SJCRH30 (cell line): ENCODE data around the gene RPTN. TPM values are rescaled to one million over a fixed set of nuclear protein-coding genes. Genes with fewer than 3 reads are reported as not detected.
A peak's percentile ranks its signal among the peaks of the same experiment; 100 is the strongest.

Experiments
- DNase-seq, 2 experiments: peaks; one replicate each; pipeline ENCODE4 v3.0.0-alpha.2; 2015 to 2020
- H3K27ac ChIP-seq: fragments of 250-450 bp; sonication (Bioruptor Pico); 2 replicates; pipeline ENCODE4 v1.5.1; 2020; ENCODE audit warnings: mild to moderate bottlenecking, moderate library complexity
- H3K27me3 ChIP-seq: fragments of 250-450 bp; sonication (Bioruptor Pico); 2 replicates; pipeline ENCODE4 v1.5.1; 2020; ENCODE audit warnings: mild to moderate bottlenecking, moderate library complexity
- H3K36me3 ChIP-seq: fragments of 250-450 bp; sonication (Bioruptor Pico); 2 replicates; pipeline ENCODE4 v1.5.1; 2020; ENCODE audit warnings: mild to moderate bottlenecking, moderate library complexity
- H3K4me1 ChIP-seq: fragments of 250-450 bp; sonication (Bioruptor Pico); 2 replicates; pipeline ENCODE4 v1.5.1; 2020; ENCODE audit warnings: mild to moderate bottlenecking, moderate library complexity
- H3K4me3 ChIP-seq: fragments of 250-450 bp; sonication (Bioruptor Pico); 2 replicates; pipeline ENCODE4 v1.5.1; 2020; ENCODE audit warnings: mild to moderate bottlenecking, moderate library complexity
- H3K9me3 ChIP-seq: fragments of 250-450 bp; sonication (Bioruptor Pico); replicated peaks from 2 replicates; pipeline ENCODE4 v1.5.1; 2020; ENCODE audit warnings: mild to moderate bottlenecking, moderate library complexity
- total RNA-seq: library from RNA; depleted of rRNA; stranded (reverse); fragments of >200 nt; shearing (Covaris generic); gene quantifications from 2 replicates; pipeline ENCODE4 v1.2.3, GENCODE V29; 2014; rRNA removed

Gene RPTN
- total RNA-seq, 1 experiment from 2014 or later: not detected

DNA sequence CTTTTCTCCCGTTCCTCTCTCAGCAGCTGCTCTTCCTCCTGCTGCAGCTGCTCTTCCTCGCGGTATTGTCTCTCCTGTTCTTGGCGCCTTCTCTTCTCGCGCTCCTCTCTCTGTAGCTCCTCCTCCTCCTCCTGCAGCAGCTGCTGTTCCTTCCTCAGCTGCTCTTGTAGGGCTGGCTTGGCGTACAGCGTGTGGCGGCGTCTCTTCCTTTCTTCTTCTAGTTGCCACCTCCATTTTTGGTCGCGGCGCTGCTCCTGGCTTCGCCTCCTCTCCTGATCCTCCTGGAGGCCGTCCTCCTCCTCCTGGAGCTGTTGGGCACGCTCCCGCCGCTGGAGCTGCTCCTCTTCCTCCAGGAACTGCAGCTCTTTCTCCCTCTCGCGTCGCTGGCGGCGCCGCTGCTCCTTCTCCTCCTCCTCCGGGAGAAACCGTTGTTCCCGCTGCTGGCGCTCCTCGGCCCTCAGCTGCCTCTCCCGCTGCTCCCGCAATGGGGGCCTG lies 48.6 kb downstream of the RPTN start:
- Histone ChIP-seq H3K27me3 (no peaks in the 10 kb centered on the region), H3K4me3 (no peak overlapping the region), H3K27ac (no peak overlapping the region), H3K4me1 (no peaks in the 10 kb centered on the region), H3K36me3 (no peaks in the 10 kb centered on the region), H3K9me3 (no peaks in the 10 kb centered on the region)
- DNase-seq: no peak

DNA sequence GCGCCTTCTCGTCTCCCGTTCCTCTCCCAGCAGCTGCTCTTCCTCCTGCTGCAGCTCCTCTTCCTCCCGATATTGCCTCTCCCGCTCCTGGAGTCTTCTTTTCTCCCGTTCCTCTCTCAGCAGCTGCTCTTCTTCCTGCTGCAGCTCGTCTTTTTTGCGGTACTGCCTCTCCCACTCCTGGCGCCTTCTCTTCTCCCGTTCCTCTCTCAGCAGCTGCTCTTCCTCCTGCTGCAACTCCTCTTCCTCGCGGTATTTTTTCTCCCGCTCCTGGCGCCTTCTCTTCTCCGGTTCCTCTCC lies 49.1 kb downstream of the RPTN start:
- Histone ChIP-seq H3K4me3 (no peak overlapping the region), H3K4me1 (no peaks in the 10 kb centered on the region), H3K36me3 (no peaks in the 10 kb centered on the region), H3K27ac (no peak overlapping the region), H3K27me3 (no peaks in the 10 kb centered on the region), H3K9me3 (no peaks in the 10 kb centered on the region)
- no peak for DNase-seq

DNA sequence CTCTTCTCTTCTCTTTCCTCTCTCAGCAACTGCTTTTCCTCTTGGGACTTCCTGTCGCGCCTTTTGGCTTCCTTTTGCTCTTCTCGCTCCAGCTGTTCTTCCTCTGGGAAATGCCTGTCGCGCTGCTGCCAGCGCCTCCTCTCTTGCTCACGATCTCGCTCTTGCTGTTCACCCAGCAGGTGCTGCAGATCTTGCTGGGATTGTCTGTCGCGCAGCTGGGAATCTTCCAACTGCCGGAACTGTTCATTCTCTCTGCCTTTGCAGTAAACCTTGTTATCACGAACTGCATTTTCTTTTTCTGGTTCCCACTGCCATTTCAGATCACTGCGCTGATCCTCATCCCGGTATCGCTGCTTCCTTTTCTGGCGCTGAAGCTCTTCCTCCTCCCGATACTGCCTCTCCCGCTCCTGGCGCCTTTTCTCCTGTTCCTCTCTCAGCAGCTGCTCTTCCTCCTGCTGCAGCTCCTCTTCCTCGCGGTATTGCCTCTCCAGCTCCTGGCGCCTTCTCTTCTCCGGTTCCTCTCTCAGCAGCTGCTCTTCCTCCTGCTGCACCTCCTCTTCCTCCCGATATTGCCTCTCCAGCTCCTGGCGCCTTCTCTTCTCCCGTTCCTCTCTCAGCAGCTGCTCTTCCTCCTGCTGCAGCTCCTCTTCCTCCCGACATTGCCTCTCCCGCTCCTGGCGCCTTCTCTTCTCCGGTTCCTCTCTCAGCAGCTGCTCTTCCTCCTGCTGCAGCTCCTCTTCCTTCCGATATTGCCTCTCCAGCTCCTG lies 49.6 kb downstream of the RPTN start:
- DNase-seq: no peak
- Histone ChIP-seq H3K27me3 (no peaks in the 10 kb centered on the region), H3K4me1 (no peaks in the 10 kb centered on the region), H3K9me3 (no peaks in the 10 kb centered on the region), H3K27ac (no peak overlapping the region), H3K4me3 (no peak overlapping the region), H3K36me3 (no peaks in the 10 kb centered on the region)

DNA sequence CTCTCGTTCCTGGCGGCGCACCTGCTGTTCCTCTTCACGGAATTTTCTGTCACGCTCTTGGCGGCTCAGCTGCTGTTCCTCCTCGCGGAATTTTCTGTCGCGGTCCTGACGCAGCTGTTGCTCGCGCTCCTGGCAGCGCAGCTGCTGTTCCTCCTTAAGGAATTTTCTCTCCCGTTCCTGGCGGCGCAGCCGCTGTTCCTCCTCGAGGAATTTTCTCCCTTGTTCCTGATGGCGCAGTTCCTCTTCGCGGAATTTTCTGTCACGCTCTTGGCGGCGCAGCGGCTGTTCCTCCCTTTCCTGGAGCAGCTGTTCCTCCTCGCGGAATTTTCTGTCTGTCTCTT lies 50.2 kb downstream of the RPTN start:
- no peak overlapping the region for H3K27ac ChIP-seq
- H3K36me3 ChIP-seq: no peaks in the 10 kb centered on the region
- no peak for DNase-seq
- H3K27me3 ChIP-seq: no peaks in the 10 kb centered on the region
- H3K4me1 ChIP-seq: no peaks in the 10 kb centered on the region
- H3K4me3 ChIP-seq: no peak overlapping the region
- no peaks in the 10 kb centered on the region for H3K9me3 ChIP-seq

DNA sequence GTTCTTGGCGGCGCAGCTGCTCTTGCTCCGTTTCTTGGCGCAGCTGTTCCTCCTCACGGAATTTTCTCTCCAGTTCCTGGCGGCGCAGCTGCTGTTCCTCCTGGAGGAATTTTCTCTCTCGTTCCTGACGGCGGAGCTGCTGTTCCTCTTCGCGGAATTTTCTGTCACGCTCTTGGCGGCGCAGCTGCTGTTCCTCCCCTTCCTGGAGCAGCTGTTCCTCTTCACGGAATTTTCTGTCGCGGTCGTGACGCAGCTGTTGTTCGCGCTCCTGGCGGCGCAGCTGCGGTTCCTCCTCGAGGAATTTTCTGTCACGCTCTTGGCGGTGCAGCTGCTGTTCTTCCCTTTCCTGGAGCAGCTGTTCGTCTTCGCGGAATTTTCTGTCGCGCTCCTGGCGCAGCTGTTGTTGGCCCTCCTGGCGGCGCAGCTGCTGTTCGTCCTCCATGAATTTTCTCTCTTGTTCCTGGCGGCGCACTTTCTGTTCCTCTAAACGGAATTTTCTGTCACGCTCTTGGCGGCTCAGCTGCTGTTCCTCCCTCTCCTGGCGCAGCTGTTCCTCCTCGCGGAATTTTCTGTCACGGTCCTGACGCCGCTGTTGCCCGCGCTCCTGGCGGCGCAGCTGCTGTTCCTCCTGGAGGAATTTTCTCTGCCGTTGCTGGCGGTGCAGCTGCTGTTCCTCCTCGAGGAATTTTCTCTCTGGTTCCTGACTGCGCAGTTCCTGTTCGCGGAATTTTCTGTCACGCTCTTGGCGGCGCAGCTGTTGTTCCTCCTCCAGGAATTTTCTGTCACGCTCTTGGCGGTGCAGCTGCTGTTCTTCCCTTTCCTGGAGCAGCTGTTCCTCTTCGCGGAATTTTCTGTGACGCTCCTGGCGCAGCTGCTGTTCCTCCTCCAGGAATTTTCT lies 50.8 kb downstream of the RPTN start:
- no peak overlapping the region for H3K4me3 ChIP-seq
- H3K4me1 ChIP-seq: no peaks in the 10 kb centered on the region
- no peak overlapping the region for H3K27ac ChIP-seq
- H3K27me3 ChIP-seq: no peaks in the 10 kb centered on the region
- no peaks in the 10 kb centered on the region for H3K36me3 ChIP-seq
- peak in 1 of 2 experiments; percentile 1 for DNase-seq
- H3K9me3 ChIP-seq: no peaks in the 10 kb centered on the region

DNA sequence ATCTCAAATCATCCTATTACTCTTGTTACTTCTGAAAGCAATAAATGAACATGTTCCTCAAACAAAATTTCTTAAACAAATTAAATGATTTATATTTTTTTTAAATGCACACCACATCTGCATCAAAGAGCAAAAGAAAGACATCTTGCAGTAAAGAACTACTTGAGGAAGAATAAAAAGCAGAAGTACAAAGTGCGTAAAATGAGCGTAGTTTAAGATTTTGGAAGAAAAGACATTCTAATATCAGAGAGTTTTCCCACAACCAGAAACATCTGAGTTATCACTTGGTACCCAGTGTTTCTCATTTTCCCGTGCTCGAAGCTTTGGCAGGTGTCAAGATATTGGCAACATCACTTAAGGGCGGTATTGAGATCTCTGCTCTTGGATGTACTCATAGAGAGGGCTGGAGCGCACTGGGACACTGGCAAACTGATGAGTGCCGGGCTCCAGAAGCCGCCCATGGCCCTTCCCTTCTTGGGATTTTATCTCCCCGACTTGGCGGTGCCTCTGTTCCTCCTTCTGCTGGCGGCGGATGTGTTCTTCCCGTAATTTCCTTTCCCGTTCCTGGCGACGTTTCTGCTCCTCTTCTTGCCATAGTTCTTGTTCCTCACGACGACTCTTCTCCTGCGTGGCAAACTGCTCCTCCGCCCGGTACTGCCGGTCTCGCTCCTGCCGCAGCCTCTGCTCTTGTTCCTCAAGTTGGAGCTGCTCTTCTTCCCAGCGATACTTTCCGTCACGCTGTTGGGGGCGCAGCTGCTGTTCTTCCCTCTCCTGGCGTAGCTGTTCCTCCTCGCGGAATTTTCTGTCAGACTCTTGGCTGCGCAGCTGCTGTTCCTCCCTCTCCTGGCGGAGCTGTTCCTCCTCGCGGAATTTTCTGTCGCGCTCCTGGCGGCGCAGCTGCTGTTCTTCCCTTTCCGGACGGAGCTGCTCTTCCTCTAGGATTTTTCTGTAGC lies 51.7 kb downstream of the RPTN start:
- no peak overlapping the region for H3K4me3 ChIP-seq
- DNase-seq: no peak
- H3K4me1 ChIP-seq: no peaks in the 10 kb centered on the region
- H3K27me3 ChIP-seq: no peaks in the 10 kb centered on the region
- no peak overlapping the region for H3K27ac ChIP-seq
- H3K9me3 ChIP-seq: no peaks in the 10 kb centered on the region
- no peaks in the 10 kb centered on the region for H3K36me3 ChIP-seq

DNA sequence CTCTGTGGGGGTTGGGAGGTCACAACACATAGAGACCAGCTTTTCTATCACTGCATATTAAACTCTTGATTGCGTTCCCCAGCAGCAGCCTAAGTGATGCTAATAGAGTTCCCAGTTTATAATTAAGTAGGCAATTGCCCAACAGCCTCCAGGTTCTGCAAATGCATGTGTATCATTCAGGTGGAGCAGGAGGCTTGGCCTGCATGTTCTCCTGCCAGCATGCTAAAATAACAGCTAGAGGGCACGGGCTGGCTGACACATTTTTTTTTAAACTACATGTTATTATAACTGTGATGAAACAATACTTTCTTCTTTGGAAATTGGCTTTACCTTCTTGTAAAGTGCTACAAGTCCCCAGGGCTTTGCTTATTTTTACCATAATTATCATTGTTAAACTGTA lies 54.2 kb downstream of the RPTN start:
- no peak for DNase-seq
- H3K27me3 ChIP-seq: no peaks in the 10 kb centered on the region
- no peak overlapping the region for H3K27ac ChIP-seq
- no peaks in the 10 kb centered on the region for H3K4me1 ChIP-seq
- H3K9me3 ChIP-seq: no peaks in the 10 kb centered on the region
- no peak overlapping the region for H3K4me3 ChIP-seq
- no peaks in the 10 kb centered on the region for H3K36me3 ChIP-seq

Other genes starting within 250 kb of the RPTN start
- gene THEM4, start 249.7 kb downstream of the RPTN start, total RNA-seq: 13.5 and 15.4 TPM in 2 replicates
- gene S100A10, start 165.4 kb downstream of the RPTN start, total RNA-seq: 36.4 and 38.3 TPM in 2 replicates
- gene S100A11, start 122.2 kb downstream of the RPTN start, total RNA-seq: 492 and 509 TPM in 2 replicates
- not detected in 2 replicates for gene TCHHL1, start 70.2 kb downstream of the RPTN start, total RNA-seq
- gene TCHH, start 43.8 kb downstream of the RPTN start, total RNA-seq: not detected in 2 replicates
- gene HRNR, start 65.0 kb upstream of the RPTN start, total RNA-seq: not detected in 2 replicates
- 0.03 and 0.04 TPM in 2 replicates for gene FLG, start 166.0 kb upstream of the RPTN start, total RNA-seq
- gene FLG2, start 200.8 kb upstream of the RPTN start, total RNA-seq: not detected in 2 replicates